HepG2 (cell line): ENCODE measurements around the gene MTF1. TPM values are rescaled to one million over a fixed set of nuclear protein-coding genes. Genes with fewer than 3 reads are reported as not detected.
"Not testable (repeated sequence)": the region's sequence is repeated elsewhere in the genome, so short reads cannot be mapped to it uniquely, and the experiment has no call there.

ENCODE experiments used
- ATAC-seq: fragments of 200-7000 bp; cut with Tn5 transposase; 3 replicates; pipeline ENCODE4 v1.9.1; 2020; ENCODE audit warnings: mild to moderate bottlenecking, moderate library complexity
- BruUV-seq: library from RNA; stranded (reverse); fragments of 400-500 nt; replicated peaks from 2 replicates; lab custom pipeline; 2021; lab: Mats Ljungman, UMichigan
- CTCF ChIA-PET: fragments of 300-600 bp; formaldehyde crosslinking; extraction: SDS; loops from one replicate; lab custom pipeline; 2021; ENCODE audit warnings: low total read pairs, inconsistent platforms, low intra/inter-chr PET ratio; lab: Yijun Ruan, JAX
- POLR2A ChIA-PET: fragments of 350-600 bp; sonication (Branson Sonifier 250); formaldehyde crosslinking; loops from one replicate; lab custom pipeline; 2020; ENCODE audit warnings: antibody characterized with exemption, inconsistent platforms; lab: Yijun Ruan, JAX
- DNase-seq: peaks from one replicate; pipeline ENCODE4 v3.0.0-alpha.2; 2015; ENCODE audit warnings: low spot score
- FAIRE-seq: peaks from 3 replicates; lab custom pipeline; 2011; peaks lifted over from hg19 to GRCh38; lab: Jason Lieb, UNC
- H2AFZ ChIP-seq: one replicate; pipeline ENCODE4 v1.6.1; 2011; ENCODE audit warnings: low read length, inconsistent platforms
- H3K27ac ChIP-seq: fragments of 300-600 bp; 3 replicates; pipeline ENCODE4 v1.8.0; 2011; ENCODE audit warnings: mixed run types, mild to moderate bottlenecking, mixed read lengths, low read length, inconsistent platforms; ENCODE audit not compliant: insufficient read depth; ENCODE audit errors: extremely low read length
- H3K27me3 ChIP-seq, 2 experiments: fragments of 200-600 bp in 1 of 2; 2 replicates in 1 of 2; 3 replicates in 1 of 2; pipeline versions ENCODE4 v1.6.0 to v1.8.0; 2011; ENCODE audit warnings: low read length in 2 of 2, mild to moderate bottlenecking in 2 of 2, moderate library complexity in 2 of 2, inconsistent platforms in 1 of 2; ENCODE audit not compliant: insufficient read depth in 2 of 2, control insufficient read depth in 1 of 2
- H3K36me3 ChIP-seq, 2 experiments: fragments of 200-600 bp in 1 of 2; replicated peaks in 1 of 2; 2 replicates in 1 of 2; 3 replicates in 1 of 2; pipeline versions ENCODE4 v1.5.1 to v1.8.0; 2011; ENCODE audit warnings: low read length in 2 of 2, inconsistent platforms in 1 of 2; ENCODE audit not compliant: insufficient read depth in 2 of 2, control insufficient read depth in 1 of 2
- H3K4me1 ChIP-seq: 2 replicates; pipeline ENCODE4 v1.5.1; 2012; ENCODE audit warnings: low read length, inconsistent platforms; ENCODE audit not compliant: insufficient read depth
- H3K4me2 ChIP-seq: 2 replicates; pipeline ENCODE4 v1.6.0; 2011; ENCODE audit warnings: low read depth, low read length, inconsistent platforms
- H3K4me3 ChIP-seq, 3 experiments: fragments of 200-600 bp in 1 of 3; sonication (generic), shearing (Covaris generic) in 1 of 3; replicated peaks in 1 of 3; 2 replicates each; pipeline ENCODE4 v1.5.1; 2011 to 2016; ENCODE audit warnings: low read length in 3 of 3, inconsistent platforms in 2 of 3, low read depth in 2 of 3, mild to moderate bottlenecking in 2 of 3, control low read depth in 1 of 3, mixed read lengths in 1 of 3; ENCODE audit not compliant: insufficient read depth in 1 of 3
- H3K79me2 ChIP-seq: one replicate; pipeline ENCODE4 v1.6.1; 2011; ENCODE audit warnings: low read length, inconsistent platforms; ENCODE audit not compliant: insufficient read depth
- H3K9ac ChIP-seq: 2 replicates; pipeline ENCODE4 v1.6.0; 2011; ENCODE audit warnings: mild to moderate bottlenecking, low read depth, low read length, inconsistent platforms; ENCODE audit not compliant: insufficient read depth
- H3K9me3 ChIP-seq: 2 replicates; pipeline ENCODE4 v1.5.1; 2012; ENCODE audit warnings: mild to moderate bottlenecking, low read length
- H4K20me1 ChIP-seq: 2 replicates; pipeline ENCODE4 v1.6.0; 2011; ENCODE audit warnings: inconsistent platforms, mild to moderate bottlenecking, low read length, moderate library complexity; ENCODE audit not compliant: insufficient read depth
- CHD4 ChIP-seq: fragments of 200-600 bp; sonication (generic); IDR thresholded peaks from 2 replicates; pipeline ENCODE4 v1.7.0; 2017; ENCODE audit warnings: mild to moderate bottlenecking, low read length, borderline replicate concordance
- EZH2 ChIP-seq: conservative IDR thresholded peaks from 2 replicates; pipeline ENCODE4 v1.6.1; 2012; ENCODE audit warnings: mild to moderate bottlenecking, low read depth, low read length, moderate library complexity
- NFYC ChIP-seq: IDR thresholded peaks from 2 replicates; pipeline ENCODE4 v1.6.1; 2016; ENCODE audit warnings: missing genetic modification reagents, missing compliant biosample characterization
- PHF20 ChIP-seq: sonication (generic); formaldehyde crosslinking; IDR thresholded peaks from 2 replicates; pipeline ENCODE4 v1.5.0; 2020; ENCODE audit warnings: mild to moderate bottlenecking, missing genetic modification reagents
- PTBP1 ChIP-seq: fragments of 200-400 bp; formaldehyde crosslinking; IDR thresholded peaks from 2 replicates; pipeline ENCODE4 v1.6.1; 2018; ENCODE audit warnings: low read length, low read depth; ENCODE audit not compliant: poor library complexity, severe bottlenecking
- RARA ChIP-seq: IDR thresholded peaks from 2 replicates; pipeline ENCODE4 v1.6.1; 2016; ENCODE audit warnings: missing genetic modification reagents, missing compliant biosample characterization
- SP1 ChIP-seq, 2 experiments: fragments of 450-650 bp in 1 of 2; sonication (generic) in 1 of 2; formaldehyde crosslinking in 1 of 2; IDR thresholded peaks; 2 replicates each; pipeline versions ENCODE4 v1.4.0 to v1.6.1; 2016 to 2020; ENCODE audit warnings: missing genetic modification reagents in 1 of 2
- SRSF4 ChIP-seq: fragments of 200-400 bp; formaldehyde crosslinking; IDR thresholded peaks from one replicate; pipeline ENCODE4 v1.6.1; 2018; ENCODE audit warnings: mild to moderate bottlenecking, low read depth, low read length, moderate library complexity; ENCODE audit not compliant: poor library complexity, severe bottlenecking
- TEF ChIP-seq: sonication (generic); formaldehyde crosslinking; IDR thresholded peaks from 2 replicates; pipeline ENCODE4 v1.5.0; 2020; ENCODE audit warnings: missing genetic modification reagents
- THAP11 ChIP-seq: IDR thresholded peaks from 2 replicates; pipeline ENCODE4 v1.6.1; 2016; ENCODE audit warnings: missing biosample characterization, missing genetic modification reagents
- ZNF326 ChIP-seq: sonication (generic); formaldehyde crosslinking; IDR thresholded peaks from 2 replicates; pipeline ENCODE4 v1.4.0; 2020; ENCODE audit warnings: missing genetic modification reagents, borderline replicate concordance
- ZNF33A ChIP-seq: sonication (generic); formaldehyde crosslinking; IDR thresholded peaks from 2 replicates; pipeline ENCODE4 v1.5.1; 2020; ENCODE audit warnings: missing genetic modification reagents, mild to moderate bottlenecking, moderate library complexity, borderline replicate concordance
- ZNF468 ChIP-seq: sonication (generic); formaldehyde crosslinking; IDR thresholded peaks from 2 replicates; pipeline ENCODE4 v1.8.0; 2022; ENCODE audit warnings: mild to moderate bottlenecking, moderate library complexity, missing genetic modification reagents
- ZNF510 ChIP-seq: sonication (generic); formaldehyde crosslinking; IDR thresholded peaks from 2 replicates; pipeline ENCODE4 v1.4.0; 2020; ENCODE audit warnings: low read depth, mild to moderate bottlenecking, missing genetic modification reagents
- ZNF546 ChIP-seq: sonication (generic); formaldehyde crosslinking; conservative IDR thresholded peaks from 2 replicates; pipeline ENCODE4 v1.8.1; 2023; ENCODE audit warnings: mild to moderate bottlenecking, missing genetic modification reagents
- ZNF549 ChIP-seq: sonication (generic); formaldehyde crosslinking; IDR thresholded peaks from 2 replicates; pipeline ENCODE4 v1.5.0; 2020; ENCODE audit warnings: missing genetic modification reagents
- ZNF562 ChIP-seq: sonication (generic); formaldehyde crosslinking; IDR thresholded peaks from 2 replicates; pipeline ENCODE4 v1.8.0; 2022; ENCODE audit warnings: missing genetic modification reagents, borderline replicate concordance
- ZNF672 ChIP-seq: sonication (generic); formaldehyde crosslinking; IDR thresholded peaks from 2 replicates; pipeline ENCODE4 v1.8.1; 2022; ENCODE audit warnings: missing genetic modification reagents
- ZNF777 ChIP-seq: sonication (generic); formaldehyde crosslinking; IDR thresholded peaks from 2 replicates; pipeline ENCODE4 v1.4.0; 2020; ENCODE audit warnings: missing genetic modification reagents
- WGBS: methylation state at CpG from one replicate; pipeline ENCODE4 v1.1.6; 2017; ENCODE audit warnings: low lambda C conversion rate; 5-methylcytosine and 5-hydroxymethylcytosine counted together
- in situ Hi-C: cut with HindIII; loops from 2 replicates; pipeline ENCODE4 v1.10.0; 2017; ENCODE audit warnings: low pct_unique_long_range_greater_than_20kb; ENCODE audit not compliant: extremely low pct_ligation_motif_present
- intact Hi-C: fragments of 100-400 bp; cut with micrococcal nuclease; formaldehyde crosslinking; loops from one replicate; pipeline ENCODE4 v1.10.0; 2022; ENCODE audit not compliant: unreplicated experiment
- polyA plus RNA-seq, 8 experiments: library from polyadenylated mRNA; depleted of rRNA in 3 of 8; stranded (reverse) in 7 of 8; unstranded in 1 of 8; fragments of >200 nt; fragmentation: Illumina TruSeq in 4 of 8; extraction: Trizol in 4 of 8; gene quantifications; 2 replicates each; pipeline versions ENCODE4 v1.2.1 to v1.2.3, GENCODE V29; 2011 to 2016; ENCODE audit warnings: low read depth in 4 of 8, missing spikeins in 1 of 8, mixed read lengths in 1 of 8; ENCODE audit not compliant: insufficient read depth in 1 of 8
- total RNA-seq, 5 experiments: library from RNA; depleted of rRNA; stranded (reverse); fragments of >200 nt; fragmentation: Illumina TruSeq; extraction: Trizol; gene quantifications; 2 replicates each; pipeline ENCODE4 v1.2.3, GENCODE V29; 2016; ENCODE audit warnings: low read depth in 1 of 5

The MTF1 gene
- total and polyA plus RNA-seq, 2 of the 13 experiments (the other 11 are each of a cell fraction or from before 2014, with no cell fraction given) = 2.4 to 3.3 TPM

GRCh38 chr1:37897563-37897962 lies 38.2 kb upstream of the MTF1 start:
- FAIRE-seq, intact Hi-C loops, ATAC-seq, H3K9ac ChIP-seq, H3K36me3 ChIP-seq, H4K20me1 ChIP-seq, CTCF ChIA-PET, DNase-seq, H3K27ac ChIP-seq, H3K27me3 ChIP-seq, BruUV-seq, POLR2A ChIA-PET, in situ Hi-C loops, H3K9me3 ChIP-seq, H3K79me2 ChIP-seq, H3K4me3 ChIP-seq, H3K4me2 ChIP-seq, H3K4me1 ChIP-seq, H2AFZ ChIP-seq: not testable (repeated sequence)
- 98% methylated on average over 3 of the region's 3 CpGs for WGBS

- Histone ChIP-seq H3K27me3 (no peaks in the 10 kb centered on the region), H3K79me2 (no peaks in the 10 kb centered on the region), H3K4me1 (peaks cover 6% of the 10 kb centered on the region; the same call in 1 of the 2 replicates), H3K9me3 (no peaks in the 10 kb centered on the region), H2AFZ (no peak overlapping the region), H3K4me2 (no peak overlapping the region), H3K4me3 (no peak overlapping the region), H4K20me1 (no peaks in the 10 kb centered on the region; the same call in 1 of the 2 replicates), H3K9ac (no peak overlapping the region), H3K36me3 (peaks cover 3 to 11% of the 10 kb centered on the region in 2 experiments; a peak in 4 of 5 replicates), H3K27ac (no peak overlapping the region)
- DNase-seq (no peak), FAIRE-seq (no peak), ATAC-seq (no peak)
- BruUV-seq = no TSS peak
- intact Hi-C loops (no loop called here), in situ Hi-C loops (loop anchor here (5.0 kb wide), 1 partner anchor 84 kb away; no protein-coding TSS in a partner anchor)
- POLR2A ChIA-PET = no interaction called here
- 89% methylated on average over 2 of the region's 2 CpGs for WGBS
- CTCF ChIA-PET = no interaction called here
- TF ChIP-seq SP1 (IDR thresholded peaks at IDR 0.05) (no peak), SP1 (CRISPR knock-in tag; IDR thresholded peaks at IDR 0.05) (no peak), TEF (CRISPR knock-in tag) (no peak), THAP11 (CRISPR knock-in tag) (no peak), PTBP1 (no peak), RARA (CRISPR knock-in tag) (no peak), ZNF546 (CRISPR knock-in tag) (no peak), SRSF4 (no peak), ZNF510 (CRISPR knock-in tag) (no peak), EZH2 (no peak), ZNF672 (CRISPR knock-in tag) (no peak), ZNF562 (CRISPR knock-in tag) (no peak), ZNF33A (no peak), ZNF777 (CRISPR knock-in tag) (no peak), ZNF549 (CRISPR knock-in tag) (no peak), PHF20 (CRISPR knock-in tag) (no peak), CHD4 (no peak), ZNF326 (CRISPR knock-in tag) (no peak), NFYC (CRISPR knock-in tag) (no peak), ZNF468 (CRISPR knock-in tag) (no peak)
Measured at GRCh38 chr1:37893673-37894072, 34.3 kb upstream of the MTF1 start.
